ENCODE data around the gene SLC12A1. TPM values are rescaled to one million over a fixed set of nuclear protein-coding genes. Genes with fewer than 3 reads are reported as not detected.
A peak's percentile ranks its signal among the peaks of the same experiment; 100 is the strongest.

The SLC12A1 gene
- polyA plus RNA-seq, 3 donors: not detected

- Histone ChIP-seq H2AFZ (ENCODE audit: insufficient read depth, low read depth, low read length, poor library complexity, severe bottlenecking) (no peak overlapping the region), H3K4me1 (ENCODE audit: control insufficient read depth in 1 of 2, insufficient read depth in 2 of 2, low read length in 2 of 2) (no peaks in the 10 kb centered on the region), H3K4me2 (replicated peaks; ENCODE audit: extremely low read depth, low read length, poor library complexity, severe bottlenecking) (no peak overlapping the region), H3K36me3 (replicated peaks in 1 of 2; ENCODE audit: control insufficient read depth in 1 of 2, insufficient read depth in 2 of 2, low read length in 2 of 2) (no peaks in the 10 kb centered on the region), H4K20me1 (ENCODE audit: insufficient read depth, low read length) (no peaks in the 10 kb centered on the region), H3K27me3 (ENCODE audit: control insufficient read depth in 2 of 2, insufficient read depth in 2 of 2, low read length in 2 of 2) (no peaks in the 10 kb centered on the region), H3K79me2 (ENCODE audit: insufficient read depth, low read length) (no peaks in the 10 kb centered on the region), H3K27ac (ENCODE audit: low read depth in 1 of 2, low read length in 2 of 2) (no peak overlapping the region), H3K4me3 (replicated peaks in 1 of 3; ENCODE audit: low read depth in 2 of 3, low read length in 3 of 3) (no peak overlapping the region), H3K9ac (ENCODE audit: insufficient read depth, low read length, poor library complexity, severe bottlenecking) (no peak overlapping the region), H3K9me3 (replicated peaks in 1 of 2; ENCODE audit: control insufficient read depth in 1 of 2, insufficient read depth in 1 of 2, low read length in 2 of 2) (no peaks in the 10 kb centered on the region)
- 94% methylated on average over 4 of the region's 4 CpGs for WGBS (ENCODE audit: insufficient coverage)
- Mint-ChIP-seq H3K4me3 (peak overlapping the region in 1 of 2 donors; percentile 68), H3K27me3 (ENCODE audit: low read depth in 3 of 3) (peaks cover 3 to 5% (median 4%) of the 10 kb centered on the region in 3 donors), H3K9me3 (peaks cover 0 to 4% (median 3%) of the 10 kb centered on the region in 7 donors), H3K27ac (peak overlapping the region in 1 of 7 donors; percentile 11), H3K36me3 (no peaks in the 10 kb centered on the region), H3K4me1 (no peaks in the 10 kb centered on the region)
- TF ChIP-seq, protein P1, sequence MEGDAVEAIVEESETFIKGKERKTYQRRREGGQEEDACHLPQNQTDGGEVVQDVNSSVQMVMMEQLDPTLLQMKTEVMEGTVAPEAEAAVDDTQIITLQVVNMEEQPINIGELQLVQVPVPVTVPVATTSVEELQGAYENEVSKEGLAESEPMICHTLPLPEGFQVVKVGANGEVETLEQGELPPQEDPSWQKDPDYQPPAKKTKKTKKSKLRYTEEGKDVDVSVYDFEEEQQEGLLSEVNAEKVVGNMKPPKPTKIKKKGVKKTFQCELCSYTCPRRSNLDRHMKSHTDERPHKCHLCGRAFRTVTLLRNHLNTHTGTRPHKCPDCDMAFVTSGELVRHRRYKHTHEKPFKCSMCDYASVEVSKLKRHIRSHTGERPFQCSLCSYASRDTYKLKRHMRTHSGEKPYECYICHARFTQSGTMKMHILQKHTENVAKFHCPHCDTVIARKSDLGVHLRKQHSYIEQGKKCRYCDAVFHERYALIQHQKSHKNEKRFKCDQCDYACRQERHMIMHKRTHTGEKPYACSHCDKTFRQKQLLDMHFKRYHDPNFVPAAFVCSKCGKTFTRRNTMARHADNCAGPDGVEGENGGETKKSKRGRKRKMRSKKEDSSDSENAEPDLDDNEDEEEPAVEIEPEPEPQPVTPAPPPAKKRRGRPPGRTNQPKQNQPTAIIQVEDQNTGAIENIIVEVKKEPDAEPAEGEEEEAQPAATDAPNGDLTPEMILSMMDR (IDR thresholded peaks at IDR 0.05): no peak
- DNase-seq: no peak
- intact Hi-C loops (cut with micrococcal nuclease): no loop called here
Observed at GRCh38 chr15:48221885-48222284, 15.8 kb downstream of the SLC12A1 start.

DNA sequence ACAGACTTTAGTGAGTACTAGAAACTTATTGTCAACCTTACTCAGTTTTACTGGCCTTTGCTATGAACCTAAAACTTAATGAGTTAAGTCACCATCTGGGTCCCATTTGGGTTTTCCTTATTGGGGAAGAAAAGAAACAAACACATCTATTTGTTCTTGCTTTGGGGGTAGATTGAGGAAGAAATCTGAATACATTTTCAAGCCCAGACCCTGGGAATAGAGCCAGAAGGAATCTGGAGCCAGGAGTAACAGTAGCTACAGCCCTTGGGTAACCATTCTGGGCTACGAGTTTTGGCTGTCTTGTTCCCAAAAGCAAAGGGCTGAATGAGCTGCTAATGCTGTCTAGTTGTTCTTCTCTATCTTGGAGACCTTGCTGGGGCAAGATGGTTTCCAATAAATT lies 16.5 kb downstream of the SLC12A1 start:
- Mint-ChIP-seq H3K9me3 (peaks cover 0 to 4% (median 3%) of the 10 kb centered on the region in 7 donors), H3K4me3 (no peak overlapping the region), H3K27ac (peak overlapping the region in 1 of 7 donors; percentile 9), H3K4me1 (no peaks in the 10 kb centered on the region), H3K36me3 (no peaks in the 10 kb centered on the region), H3K27me3 (ENCODE audit: low read depth in 3 of 3) (peaks cover 3% of the 10 kb centered on the region in 3 donors)
- Histone ChIP-seq H3K27me3 (ENCODE audit: control insufficient read depth in 2 of 2, insufficient read depth in 2 of 2, low read length in 2 of 2) (no peaks in the 10 kb centered on the region), H3K4me2 (replicated peaks; ENCODE audit: extremely low read depth, low read length, poor library complexity, severe bottlenecking) (no peak overlapping the region), H3K9me3 (replicated peaks in 1 of 2; ENCODE audit: control insufficient read depth in 1 of 2, insufficient read depth in 1 of 2, low read length in 2 of 2) (no peaks in the 10 kb centered on the region), H3K9ac (ENCODE audit: insufficient read depth, low read length, poor library complexity, severe bottlenecking) (no peak overlapping the region), H2AFZ (ENCODE audit: insufficient read depth, low read depth, low read length, poor library complexity, severe bottlenecking) (no peak overlapping the region), H4K20me1 (ENCODE audit: insufficient read depth, low read length) (no peaks in the 10 kb centered on the region), H3K27ac (ENCODE audit: low read depth in 1 of 2, low read length in 2 of 2) (no peak overlapping the region), H3K79me2 (ENCODE audit: insufficient read depth, low read length) (no peaks in the 10 kb centered on the region), H3K36me3 (replicated peaks in 1 of 2; ENCODE audit: control insufficient read depth in 1 of 2, insufficient read depth in 2 of 2, low read length in 2 of 2) (no peaks in the 10 kb centered on the region), H3K4me3 (replicated peaks in 1 of 3; ENCODE audit: low read depth in 2 of 3, low read length in 3 of 3) (no peak overlapping the region), H3K4me1 (ENCODE audit: control insufficient read depth in 1 of 2, insufficient read depth in 2 of 2, low read length in 2 of 2) (no peaks in the 10 kb centered on the region)
- DNase-seq: no peak
- intact Hi-C loops (cut with micrococcal nuclease): no loop called here
- 20% methylated on average over 1 of the region's 1 CpG for whole genome bisulfite sequencing (ENCODE audit: insufficient coverage)
- TF ChIP-seq, protein P1 (IDR thresholded peaks at IDR 0.05): no peak

All from CD14-positive monocyte (primary cell).